Astrocyte (in vitro differentiated cells and primary cell): ENCODE data around the gene PPP2R2C. TPM values are rescaled to one million over a fixed set of nuclear protein-coding genes. Genes with fewer than 3 reads are reported as not detected.

Source experiments
- DNase-seq: peaks from one replicate; pipeline ENCODE4 v3.0.0-alpha.2; 2010; ENCODE audit warnings: low read depth
- FAIRE-seq: peaks from 2 replicates; lab custom pipeline; 2011; peaks lifted over from hg19 to GRCh38; lab: Jason Lieb, UNC
- H2AFZ ChIP-seq: 2 replicates; pipeline ENCODE4 v1.6.0; 2012; ENCODE audit warnings: low read depth, low read length, inconsistent platforms
- H3K27ac ChIP-seq: 2 replicates; pipeline ENCODE4 v1.5.1; 2011; ENCODE audit warnings: low read depth, low read length, inconsistent platforms
- H3K27me3 ChIP-seq: 2 replicates; pipeline ENCODE4 v1.6.0; 2011; ENCODE audit warnings: low read length, inconsistent platforms; ENCODE audit not compliant: insufficient read depth
- H3K36me3 ChIP-seq: 2 replicates; pipeline ENCODE4 v1.5.1; 2011; ENCODE audit warnings: low read length, inconsistent platforms; ENCODE audit not compliant: insufficient read depth
- H3K4me1 ChIP-seq: 2 replicates; pipeline ENCODE4 v1.5.1; 2011; ENCODE audit warnings: low read length, inconsistent platforms; ENCODE audit not compliant: insufficient read depth
- H3K4me2 ChIP-seq: 2 replicates; pipeline ENCODE4 v1.6.0; 2012; ENCODE audit warnings: low read length, inconsistent platforms
- H3K4me3 ChIP-seq: 2 replicates; pipeline ENCODE4 v1.5.1; 2011; ENCODE audit warnings: low read depth, mild to moderate bottlenecking, low read length, inconsistent platforms; ENCODE audit not compliant: insufficient read depth
- H3K79me2 ChIP-seq: 2 replicates; pipeline ENCODE4 v1.6.0; 2012; ENCODE audit warnings: mild to moderate bottlenecking, low read length, inconsistent platforms; ENCODE audit not compliant: insufficient read depth
- H3K9ac ChIP-seq: 2 replicates; pipeline ENCODE4 v1.6.0; 2012; ENCODE audit warnings: mild to moderate bottlenecking, low read length, inconsistent platforms
- H3K9me3 ChIP-seq: 2 replicates; pipeline ENCODE4 v1.5.1; 2012; ENCODE audit warnings: low read depth, mild to moderate bottlenecking, low read length, inconsistent platforms; ENCODE audit not compliant: insufficient read depth
- H4K20me1 ChIP-seq: 2 replicates; pipeline ENCODE4 v1.6.0; 2012; ENCODE audit warnings: low read length, inconsistent platforms; ENCODE audit not compliant: insufficient read depth
- H3K27ac Mint-ChIP-seq: one replicate; pipeline ENCODE4 v1.8.0; 2021; ENCODE audit warnings: mild to moderate bottlenecking, mixed read lengths; ENCODE audit not compliant: unreplicated experiment
- H3K27me3 Mint-ChIP-seq: one replicate; pipeline ENCODE4 v1.8.0; 2021; ENCODE audit warnings: low read depth, mixed read lengths; ENCODE audit not compliant: unreplicated experiment
- H3K36me3 Mint-ChIP-seq: one replicate; pipeline ENCODE4 v1.8.0; 2021; ENCODE audit warnings: low read depth, mixed read lengths; ENCODE audit not compliant: unreplicated experiment
- H3K4me1 Mint-ChIP-seq: one replicate; pipeline ENCODE4 v1.8.0; 2021; ENCODE audit warnings: low read depth, mixed read lengths; ENCODE audit not compliant: unreplicated experiment
- H3K4me3 Mint-ChIP-seq: one replicate; pipeline ENCODE4 v1.8.0; 2021; ENCODE audit warnings: mild to moderate bottlenecking, moderate library complexity, mixed read lengths; ENCODE audit not compliant: unreplicated experiment
- H3K9me3 Mint-ChIP-seq: one replicate; pipeline ENCODE4 v1.8.0; 2021; ENCODE audit warnings: mild to moderate bottlenecking, mixed read lengths; ENCODE audit not compliant: unreplicated experiment
- EZH2 ChIP-seq: IDR thresholded peaks from 2 replicates; pipeline ENCODE4 v1.6.1; 2012; ENCODE audit warnings: mild to moderate bottlenecking, low read length, inconsistent platforms; ENCODE audit not compliant: insufficient read depth
- total RNA-seq: library from RNA; stranded (reverse); gene quantifications from 2 replicates; pipeline ENCODE4 v1.2.1, GENCODE V29; 2021
- TF ChIP-seq, protein P1 (sequence below): IDR thresholded peaks from 2 replicates; pipeline ENCODE4 v1.5.1; 2011; ENCODE audit warnings: low read depth, mild to moderate bottlenecking, inconsistent platforms, low read length, moderate library complexity; ENCODE audit not compliant: insufficient read depth

The PPP2R2C gene
- total RNA-seq, 1 donor from 2014 or later: 1.1 TPM

DNA sequence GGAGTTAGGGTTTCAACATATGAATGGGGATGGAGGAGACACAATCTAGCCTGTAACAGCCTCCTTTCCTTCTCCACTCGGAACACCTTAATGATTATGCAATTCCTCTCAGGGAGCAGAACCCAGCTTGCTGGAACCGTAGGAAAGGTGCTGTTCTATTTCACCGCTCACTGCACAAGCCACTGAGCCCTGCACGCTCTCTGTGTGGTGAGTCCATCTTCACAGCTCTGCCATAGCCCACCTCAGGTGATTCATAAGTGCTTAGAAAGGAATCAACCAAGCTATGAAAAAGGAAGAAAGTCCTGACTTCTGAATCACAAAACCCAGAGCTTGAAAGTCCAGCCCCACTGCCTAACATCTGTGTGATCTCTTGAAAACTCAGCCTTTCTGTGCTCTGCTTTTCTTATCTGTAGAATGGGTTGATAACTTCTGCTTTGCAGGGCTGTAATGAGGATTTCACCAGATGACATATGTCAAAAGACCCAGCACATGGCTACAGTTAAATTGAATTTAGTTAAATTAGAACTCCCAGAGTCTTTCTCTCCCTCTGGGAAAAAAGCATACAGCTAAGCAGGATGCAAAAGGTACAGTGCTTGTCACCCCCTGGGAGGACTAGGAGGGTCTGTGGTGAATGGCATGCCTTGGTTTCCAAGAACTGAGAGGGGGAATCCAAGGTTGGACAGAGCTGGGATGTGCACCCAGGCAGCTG lies 111.2 kb downstream of the PPP2R2C start:
- no peak overlapping the region for H3K4me3 Mint-ChIP-seq
- H3K36me3 Mint-ChIP-seq: no peaks in the 10 kb centered on the region
- no peaks in the 10 kb centered on the region for H3K4me1 Mint-ChIP-seq
- H2AFZ ChIP-seq: no peak overlapping the region
- FAIRE-seq (no peak), DNase-seq (no peak)
- no peak overlapping the region for H3K27ac Mint-ChIP-seq
- H3K27ac ChIP-seq: no peak overlapping the region
- peaks cover 1% of the 10 kb centered on the region for H3K9me3 Mint-ChIP-seq
- no peak overlapping the region for H3K4me2 ChIP-seq
- H3K79me2 ChIP-seq: no peaks in the 10 kb centered on the region
- no peaks in the 10 kb centered on the region for H3K36me3 ChIP-seq
- TF ChIP-seq, protein P1, sequence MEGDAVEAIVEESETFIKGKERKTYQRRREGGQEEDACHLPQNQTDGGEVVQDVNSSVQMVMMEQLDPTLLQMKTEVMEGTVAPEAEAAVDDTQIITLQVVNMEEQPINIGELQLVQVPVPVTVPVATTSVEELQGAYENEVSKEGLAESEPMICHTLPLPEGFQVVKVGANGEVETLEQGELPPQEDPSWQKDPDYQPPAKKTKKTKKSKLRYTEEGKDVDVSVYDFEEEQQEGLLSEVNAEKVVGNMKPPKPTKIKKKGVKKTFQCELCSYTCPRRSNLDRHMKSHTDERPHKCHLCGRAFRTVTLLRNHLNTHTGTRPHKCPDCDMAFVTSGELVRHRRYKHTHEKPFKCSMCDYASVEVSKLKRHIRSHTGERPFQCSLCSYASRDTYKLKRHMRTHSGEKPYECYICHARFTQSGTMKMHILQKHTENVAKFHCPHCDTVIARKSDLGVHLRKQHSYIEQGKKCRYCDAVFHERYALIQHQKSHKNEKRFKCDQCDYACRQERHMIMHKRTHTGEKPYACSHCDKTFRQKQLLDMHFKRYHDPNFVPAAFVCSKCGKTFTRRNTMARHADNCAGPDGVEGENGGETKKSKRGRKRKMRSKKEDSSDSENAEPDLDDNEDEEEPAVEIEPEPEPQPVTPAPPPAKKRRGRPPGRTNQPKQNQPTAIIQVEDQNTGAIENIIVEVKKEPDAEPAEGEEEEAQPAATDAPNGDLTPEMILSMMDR: no peak
- no peak for TF ChIP-seq EZH2
- H3K4me3 ChIP-seq: no peak overlapping the region
- no peaks in the 10 kb centered on the region for H3K4me1 ChIP-seq
- no peak overlapping the region for H3K9ac ChIP-seq
- H3K9me3 ChIP-seq: no peaks in the 10 kb centered on the region
- H3K27me3 ChIP-seq: no peaks in the 10 kb centered on the region
- H3K27me3 Mint-ChIP-seq: peaks cover 56% of the 10 kb centered on the region
- H4K20me1 ChIP-seq: no peaks in the 10 kb centered on the region

DNA sequence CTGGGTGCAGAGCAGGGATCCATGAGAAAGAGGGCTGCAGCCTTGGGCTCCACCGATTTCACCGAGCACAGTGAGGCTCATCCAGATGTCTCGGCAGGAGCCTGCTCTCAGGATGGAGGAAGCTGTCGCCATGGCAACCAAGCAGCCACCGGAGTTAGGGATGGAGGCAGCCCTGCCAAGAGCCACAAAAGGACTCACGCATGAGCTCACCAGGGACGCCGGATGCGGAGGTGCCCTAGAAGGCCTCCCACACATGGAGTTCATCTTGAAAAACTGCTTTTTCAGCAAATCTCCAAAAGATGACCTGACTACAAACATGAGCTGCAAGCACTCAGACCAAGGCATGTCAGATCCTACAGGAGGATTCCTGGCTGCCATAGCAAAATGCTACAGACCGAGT lies 112.0 kb downstream of the PPP2R2C start:
- FAIRE-seq: no peak

More for the DNA sequence above, 112.0 kb downstream of the PPP2R2C start:
- Histone ChIP-seq H3K27ac (no peak overlapping the region), H2AFZ (no peak overlapping the region), H3K4me3 (no peak overlapping the region), H3K79me2 (no peaks in the 10 kb centered on the region), H3K4me1 (no peaks in the 10 kb centered on the region), H3K36me3 (no peaks in the 10 kb centered on the region), H4K20me1 (no peaks in the 10 kb centered on the region), H3K9ac (no peak overlapping the region), H3K9me3 (no peaks in the 10 kb centered on the region), H3K27me3 (no peaks in the 10 kb centered on the region), H3K4me2 (no peak overlapping the region)
- DNase-seq: no peak
- Mint-ChIP-seq H3K27ac (no peak overlapping the region), H3K27me3 (peaks cover 52% of the 10 kb centered on the region), H3K9me3 (peaks cover 1% of the 10 kb centered on the region), H3K4me3 (no peak overlapping the region), H3K36me3 (no peaks in the 10 kb centered on the region), H3K4me1 (no peaks in the 10 kb centered on the region)
- TF ChIP-seq, protein P1: no peak
- no peak for TF ChIP-seq EZH2
